ENCODE data around the gene FAM120B. TPM values are rescaled to one million over a fixed set of nuclear protein-coding genes. Genes with fewer than 3 reads are reported as not detected.

FAM120B gene
- total RNA-seq, 1 donor from 2014 or later: 19.7 TPM

- H3K27ac ChIP-seq: no peak overlapping the region
- no peaks in the 10 kb centered on the region for H3K36me3 Mint-ChIP-seq
- H3F3A ChIP-seq (ENCODE audit: low read depth): peaks cover under 1% of the 10 kb centered on the region
- H2AFZ ChIP-seq (replicated peaks): no peak overlapping the region
- H3K9me3 Mint-ChIP-seq: no peaks in the 10 kb centered on the region
- no peaks in the 10 kb centered on the region for H3K79me2 ChIP-seq (ENCODE audit: low read depth)
- H3K9ac ChIP-seq: no peak overlapping the region
- no peak overlapping the region for H3K4me3 ChIP-seq
- no peaks in the 10 kb centered on the region for H3K36me3 ChIP-seq
- H3K27me3 ChIP-seq: peaks cover 11% of the 10 kb centered on the region
- no peak for TF ChIP-seq CTCF (IDR thresholded peaks at IDR 0.05)
- TF ChIP-seq EZH2phosphoT487 (IDR thresholded peaks at IDR 0.05): no peak
- TF ChIP-seq EZH2 (IDR thresholded peaks at IDR 0.05): no peak
- no peaks in the 10 kb centered on the region for H4K20me1 ChIP-seq (ENCODE audit: low read depth)
- H3K4me1 ChIP-seq: no peaks in the 10 kb centered on the region
- H3K27ac Mint-ChIP-seq: no peak overlapping the region
- peaks cover 14% of the 10 kb centered on the region for H3K27me3 Mint-ChIP-seq (ENCODE audit: insufficient read depth, low read depth)
- H3K4me3 Mint-ChIP-seq: no peak overlapping the region
- H3K4me2 ChIP-seq: no peak overlapping the region
- H3K9me3 ChIP-seq (ENCODE audit: low read depth): no peaks in the 10 kb centered on the region
- peaks cover 9% of the 10 kb centered on the region for H3K4me1 Mint-ChIP-seq
- no peak for DNase-seq (ENCODE audit: low spot score)
Observed at GRCh38 chr6:170276369-170277057, 30.0 kb upstream of the FAM120B start.

GRCh38 chr6:170277893-170278742 lies 28.4 kb upstream of the FAM120B start:
- H3K9me3 ChIP-seq (ENCODE audit: low read depth): no peaks in the 10 kb centered on the region
- H3K4me1 ChIP-seq: no peaks in the 10 kb centered on the region
- no peak for DNase-seq (ENCODE audit: low spot score)
- H3F3A ChIP-seq (ENCODE audit: low read depth): peaks cover 8% of the 10 kb centered on the region
- Mint-ChIP-seq H3K36me3 (peaks cover 11% of the 10 kb centered on the region), H3K27me3 (ENCODE audit: insufficient read depth, low read depth) (peaks cover 13% of the 10 kb centered on the region), H3K4me3 (no peak overlapping the region), H3K9me3 (no peaks in the 10 kb centered on the region), H3K27ac (no peak overlapping the region), H3K4me1 (peaks cover 13% of the 10 kb centered on the region)
- no peaks in the 10 kb centered on the region for H3K79me2 ChIP-seq (ENCODE audit: low read depth)
- no peak overlapping the region for H3K27ac ChIP-seq
- no peak overlapping the region for H3K4me2 ChIP-seq
- no peak overlapping the region for H2AFZ ChIP-seq (replicated peaks)
- H3K36me3 ChIP-seq: peaks cover 8% of the 10 kb centered on the region
- H3K9ac ChIP-seq: no peak overlapping the region
- peaks cover 18% of the 10 kb centered on the region for H3K27me3 ChIP-seq
- H4K20me1 ChIP-seq (ENCODE audit: low read depth): peaks cover 16% of the 10 kb centered on the region
- no peak for TF ChIP-seq EZH2 (IDR thresholded peaks at IDR 0.05)
- no peak for TF ChIP-seq CTCF (IDR thresholded peaks at IDR 0.05)
- no peak for TF ChIP-seq EZH2phosphoT487 (IDR thresholded peaks at IDR 0.05)
- no peak overlapping the region for H3K4me3 ChIP-seq

- no peak overlapping the region for H2AFZ ChIP-seq (replicated peaks)
- no peak overlapping the region for H3K4me3 Mint-ChIP-seq
- no peak overlapping the region for H3K27ac Mint-ChIP-seq
- peaks cover 11% of the 10 kb centered on the region for H3K36me3 Mint-ChIP-seq
- H3K27me3 Mint-ChIP-seq (ENCODE audit: insufficient read depth, low read depth): peaks cover 13% of the 10 kb centered on the region
- no peaks in the 10 kb centered on the region for H3K9me3 Mint-ChIP-seq
- H3K9me3 ChIP-seq (ENCODE audit: low read depth): no peaks in the 10 kb centered on the region
- TF ChIP-seq EZH2phosphoT487 (IDR thresholded peaks at IDR 0.05) (no peak), EZH2 (IDR thresholded peaks at IDR 0.05) (no peak), CTCF (IDR thresholded peaks at IDR 0.05) (no peak)
- no peak overlapping the region for H3K9ac ChIP-seq
- H3K4me3 ChIP-seq: no peak overlapping the region
- H3K4me2 ChIP-seq: no peak overlapping the region
- H3K27me3 ChIP-seq: peaks cover 18% of the 10 kb centered on the region
- peaks cover 8% of the 10 kb centered on the region for H3F3A ChIP-seq (ENCODE audit: low read depth)
- peaks cover 22% of the 10 kb centered on the region for H4K20me1 ChIP-seq (ENCODE audit: low read depth)
- H3K79me2 ChIP-seq (ENCODE audit: low read depth): no peaks in the 10 kb centered on the region
- no peak for DNase-seq (ENCODE audit: low spot score)
- no peak overlapping the region for H3K27ac ChIP-seq
- no peaks in the 10 kb centered on the region for H3K4me1 ChIP-seq
- peaks cover 11% of the 10 kb centered on the region for H3K4me1 Mint-ChIP-seq
- H3K36me3 ChIP-seq: peaks cover 8% of the 10 kb centered on the region
Observed at GRCh38 chr6:170278743-170279094, 27.8 kb upstream of the FAM120B start.
